ENCODE data around the gene ZC2HC1B. TPM values are rescaled to one million over a fixed set of nuclear protein-coding genes. Genes with fewer than 3 reads are reported as not detected.
"Not testable (repeated sequence)": the region's sequence is repeated elsewhere in the genome, so short reads cannot be mapped to it uniquely, and the experiment has no call there.

The ZC2HC1B gene
- total and polyA plus RNA-seq, 10 donors: 0.17 to 0.85 (median 0.30) TPM; not detected in 5

DNA sequence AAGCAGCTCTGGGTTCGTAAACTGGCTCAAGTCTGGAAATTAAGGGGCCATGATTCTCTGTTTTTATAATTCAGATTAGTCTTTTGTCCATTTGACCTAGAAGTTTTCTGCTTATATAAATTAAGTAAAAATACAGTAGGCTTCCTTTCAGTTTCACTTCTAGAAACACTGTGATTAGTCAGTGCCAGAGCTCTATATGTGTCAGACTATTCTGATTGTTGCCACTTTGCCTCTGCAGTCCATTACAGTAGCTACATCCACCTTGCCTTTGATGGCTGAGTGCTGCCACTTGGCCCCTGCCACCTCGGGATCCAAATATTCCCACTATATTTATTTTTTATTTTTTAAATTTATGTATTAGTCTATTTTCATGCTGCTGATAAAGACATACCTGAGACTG, 7.9 kb downstream of the ZC2HC1B start:
- TF ChIP-seq, protein P1, sequence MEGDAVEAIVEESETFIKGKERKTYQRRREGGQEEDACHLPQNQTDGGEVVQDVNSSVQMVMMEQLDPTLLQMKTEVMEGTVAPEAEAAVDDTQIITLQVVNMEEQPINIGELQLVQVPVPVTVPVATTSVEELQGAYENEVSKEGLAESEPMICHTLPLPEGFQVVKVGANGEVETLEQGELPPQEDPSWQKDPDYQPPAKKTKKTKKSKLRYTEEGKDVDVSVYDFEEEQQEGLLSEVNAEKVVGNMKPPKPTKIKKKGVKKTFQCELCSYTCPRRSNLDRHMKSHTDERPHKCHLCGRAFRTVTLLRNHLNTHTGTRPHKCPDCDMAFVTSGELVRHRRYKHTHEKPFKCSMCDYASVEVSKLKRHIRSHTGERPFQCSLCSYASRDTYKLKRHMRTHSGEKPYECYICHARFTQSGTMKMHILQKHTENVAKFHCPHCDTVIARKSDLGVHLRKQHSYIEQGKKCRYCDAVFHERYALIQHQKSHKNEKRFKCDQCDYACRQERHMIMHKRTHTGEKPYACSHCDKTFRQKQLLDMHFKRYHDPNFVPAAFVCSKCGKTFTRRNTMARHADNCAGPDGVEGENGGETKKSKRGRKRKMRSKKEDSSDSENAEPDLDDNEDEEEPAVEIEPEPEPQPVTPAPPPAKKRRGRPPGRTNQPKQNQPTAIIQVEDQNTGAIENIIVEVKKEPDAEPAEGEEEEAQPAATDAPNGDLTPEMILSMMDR (IDR thresholded peaks at IDR 0.05 in 8 of 11, conservative IDR thresholded peaks at IDR 0.05 in 3 of 11): no peak
- TF ChIP-seq POLR2AphosphoS5 (IDR thresholded peaks at IDR 0.05) (no peak), POLR2A (IDR thresholded peaks at IDR 0.05) (no peak)
- Histone ChIP-seq H3K9me3 (peaks cover 0 to 24% (median 11%) of the 10 kb centered on the region in 8 donors), H3K36me3 (no peaks in the 10 kb centered on the region), H3K27me3 (replicated peaks in 1 of 7) (no peaks in the 10 kb centered on the region), H3K4me3 (no peak overlapping the region), H3K4me1 (no peaks in the 10 kb centered on the region), H3K27ac (no peak overlapping the region)
- intact Hi-C loops (cut with DNase I; ENCODE audit: low total_unique reads): no loop called here
- no peak for DNase-seq
- 71 to 84% (median 77%) methylated on average over 2 of the region's 2 CpGs for WGBS, 5 donors

DNA sequence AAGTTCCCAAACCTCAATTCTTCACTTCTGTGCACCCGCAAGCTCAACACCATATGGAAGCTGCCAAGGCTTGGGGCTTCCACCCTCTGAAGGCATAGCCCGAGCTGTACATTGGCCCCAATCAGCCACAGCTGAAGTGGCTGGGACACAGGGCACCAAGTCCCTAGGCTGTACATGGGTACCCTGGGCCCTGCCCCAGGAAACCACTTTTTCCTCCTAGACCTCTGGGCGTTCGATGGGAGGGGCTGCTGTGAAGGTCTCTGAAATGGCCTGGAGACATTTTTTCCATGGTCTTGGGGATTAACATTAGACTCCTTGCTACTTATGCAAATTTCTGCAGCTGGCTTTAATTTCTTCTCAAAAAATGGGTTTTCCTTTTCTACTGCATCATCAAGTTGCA, 9.3 kb downstream of the ZC2HC1B start:
- H3K27ac ChIP-seq; H3K27me3 ChIP-seq (replicated peaks in 1 of 7); DNase-seq; H3K36me3 ChIP-seq; H3K4me1 ChIP-seq; H3K4me3 ChIP-seq; intact Hi-C loops (cut with DNase I; ENCODE audit: low total_unique reads): not testable (repeated sequence)
- H3K9me3 ChIP-seq: peaks cover 0 to 25% (median 5%) of the 10 kb centered on the region in 8 donors
- WGBS, 5 donors: 86 to 97% (median 93%) methylated on average over 4 of the region's 4 CpGs

DNA sequence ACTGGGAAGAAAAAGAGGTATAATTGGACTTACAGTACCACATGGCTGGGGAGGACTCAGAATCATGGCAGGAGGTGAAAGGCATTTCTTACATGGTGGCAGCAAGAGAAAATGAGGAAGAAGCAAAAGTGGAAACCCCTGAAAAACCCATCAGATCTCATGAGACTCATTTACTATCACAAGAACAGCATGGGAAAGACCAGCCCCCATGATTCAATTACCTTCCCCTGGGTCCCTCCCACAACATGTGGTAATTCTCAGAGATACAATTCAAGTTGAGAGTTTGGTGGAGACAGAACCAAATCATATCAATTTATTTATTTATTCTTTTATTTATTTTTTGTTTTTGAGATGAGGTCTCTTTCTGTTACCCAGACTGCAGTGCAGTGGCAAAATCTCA, 10.2 kb downstream of the ZC2HC1B start:
- H3K27ac ChIP-seq; H3K4me3 ChIP-seq; DNase-seq; H3K4me1 ChIP-seq; H3K36me3 ChIP-seq; intact Hi-C loops (cut with DNase I; ENCODE audit: low total_unique reads); H3K27me3 ChIP-seq (replicated peaks in 1 of 7): not testable (repeated sequence)
- H3K9me3 ChIP-seq: peaks cover 0 to 28% (median 6%) of the 10 kb centered on the region in 8 donors

DNA sequence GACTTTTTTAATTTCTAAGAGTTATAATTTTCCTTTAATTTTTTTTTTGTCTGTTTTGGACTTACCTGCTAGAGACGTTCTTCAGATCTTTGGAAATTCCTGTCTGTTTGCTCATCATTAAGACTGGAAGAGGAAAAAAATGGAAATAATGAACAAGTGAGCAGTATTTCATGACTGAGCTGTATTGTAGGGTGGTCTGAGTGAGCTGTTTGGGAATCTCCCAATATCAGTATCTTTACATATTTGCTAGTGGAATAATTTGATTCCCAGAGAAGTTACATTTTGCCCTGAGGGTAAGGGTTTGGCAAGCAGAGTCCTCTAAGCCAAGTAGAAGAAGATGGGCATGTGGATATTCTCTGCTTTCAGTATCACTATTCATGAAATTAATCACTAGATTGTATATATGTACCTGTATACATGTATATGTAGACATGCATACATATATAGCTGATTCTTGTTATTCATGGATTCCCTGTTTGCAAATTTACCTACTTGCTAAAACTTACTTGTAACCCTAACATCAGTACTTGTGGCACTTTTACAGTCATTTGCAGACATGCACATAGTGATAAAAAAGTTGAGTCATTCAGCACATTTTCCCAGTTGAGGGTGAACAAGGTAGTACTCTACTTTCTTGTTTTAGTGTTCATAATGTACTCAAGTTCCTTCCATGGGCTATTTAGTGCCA, 13.5 kb downstream of the ZC2HC1B start:
- intact Hi-C loops (cut with DNase I; ENCODE audit: low total_unique reads): no loop called here
- H3K9me3 ChIP-seq: peaks cover 0 to 28% (median 6%) of the 10 kb centered on the region in 8 donors
- no peaks in the 10 kb centered on the region for H3K36me3 ChIP-seq
- no peaks in the 10 kb centered on the region for H3K4me1 ChIP-seq
- 75 to 98% (median 90%) methylated on average over 1 of the region's 1 CpG; no CpG with 5 or more reads in 1 of the 5 donors for WGBS, 5 donors
- H3K4me3 ChIP-seq: no peak overlapping the region
- DNase-seq: no peak
- no peak overlapping the region for H3K27ac ChIP-seq
- no peaks in the 10 kb centered on the region for H3K27me3 ChIP-seq (replicated peaks in 1 of 7)
- TF ChIP-seq, protein P1 (IDR thresholded peaks at IDR 0.05 in 8 of 11, conservative IDR thresholded peaks at IDR 0.05 in 3 of 11): no peak
- no peak for TF ChIP-seq POLR2A (IDR thresholded peaks at IDR 0.05)
- TF ChIP-seq POLR2AphosphoS5 (IDR thresholded peaks at IDR 0.05): no peak

DNA sequence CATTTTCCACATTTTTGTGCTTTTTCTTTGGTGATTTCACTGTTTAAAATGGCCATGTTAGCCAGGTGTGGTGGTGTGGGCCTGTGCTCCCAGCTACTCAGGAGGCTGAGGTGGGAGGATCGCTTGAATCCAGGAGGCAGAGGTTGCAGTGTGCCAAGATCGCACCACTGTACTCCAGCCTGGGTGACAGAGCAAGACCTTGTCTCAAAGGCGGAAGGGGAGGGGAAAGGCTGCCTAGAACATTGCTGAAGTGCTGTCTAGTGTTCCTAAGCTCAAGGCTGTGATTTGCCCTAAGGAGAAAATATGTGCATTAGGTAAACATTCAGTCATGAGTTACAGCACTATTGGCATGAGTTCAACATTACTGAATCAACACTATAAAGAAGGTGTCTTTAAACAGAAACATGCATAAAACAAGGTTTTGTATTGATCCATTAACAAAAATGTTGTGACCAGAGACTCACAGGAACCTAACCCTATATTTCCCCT, 14.0 kb downstream of the ZC2HC1B start:
- Histone ChIP-seq H3K27ac (no peak overlapping the region), H3K36me3 (no peaks in the 10 kb centered on the region), H3K27me3 (replicated peaks in 1 of 7) (no peaks in the 10 kb centered on the region), H3K9me3 (peaks cover 0 to 28% (median 6%) of the 10 kb centered on the region in 8 donors), H3K4me1 (no peaks in the 10 kb centered on the region), H3K4me3 (no peak overlapping the region)
- DNase-seq: no peak
- intact Hi-C loops (cut with DNase I; ENCODE audit: low total_unique reads): no loop called here
- TF ChIP-seq POLR2AphosphoS5 (IDR thresholded peaks at IDR 0.05) (no peak), POLR2A (IDR thresholded peaks at IDR 0.05) (no peak)
- TF ChIP-seq, protein P1 (IDR thresholded peaks at IDR 0.05 in 8 of 11, conservative IDR thresholded peaks at IDR 0.05 in 3 of 11): no peak
- 86 to 98% (median 97%) methylated on average over 1 to 3 of the region's 3 CpGs; no CpG with 5 or more reads in 1 of the 5 donors for WGBS, 5 donors

Data from spleen (tissue), 11 donors.